A549 (cell line): ENCODE results near the gene STIM1. TPM values are rescaled to one million over a fixed set of nuclear protein-coding genes. Genes with fewer than 3 reads are reported as not detected.

ENCODE experiments used
- ATAC-seq, 2 experiments: fragments of 200-7000 bp in 1 of 2; fragments of >200 bp in 1 of 2; cut with Nextera tagmentation in 1 of 2; cut with Tn5 transposase in 1 of 2; 3 replicates each; pipeline versions ENCODE4 v1.8.0 to v1.9.1; 2018 to 2020; ENCODE audit warnings: mild to moderate bottlenecking in 1 of 2, moderate library complexity in 1 of 2
- CTCF ChIA-PET: fragments of 300-600 bp; sonication (Branson Sonifier 250); formaldehyde crosslinking; extraction: SDS; loops from one replicate; lab custom pipeline; 2021; ENCODE audit warnings: antibody characterized with exemption, inconsistent platforms; lab: Yijun Ruan, JAX
- POLR2A ChIA-PET: fragments of 350-600 bp; formaldehyde crosslinking; extraction: SDS; loops from one replicate; lab custom pipeline; 2021; ENCODE audit warnings: antibody characterized with exemption, inconsistent platforms; lab: Yijun Ruan, JAX
- DNase-seq, 2 experiments: peaks; one replicate each; pipeline versions ENCODE4 v3.0.0 to v3.0.0-alpha.2; 2011 to 2016; ENCODE audit warnings: low read depth in 1 of 2, low spot score in 1 of 2
- FAIRE-seq: peaks from 2 replicates; lab custom pipeline; 2011; peaks lifted over from hg19 to GRCh38; lab: Jason Lieb, UNC
- H3K27ac ChIP-seq, 2 experiments: fragments of >200 bp; sonication (Bioruptor Twin); formaldehyde crosslinking; 3 replicates each; pipeline ENCODE4 v1.5.1; 2016 to 2017
- H3K4me1 ChIP-seq: fragments of >200 bp; sonication (Bioruptor Twin); formaldehyde crosslinking; 3 replicates; pipeline ENCODE4 v1.6.1; 2016
- H3K4me2 ChIP-seq: fragments of >200 bp; sonication (Bioruptor Twin); formaldehyde crosslinking; 3 replicates; pipeline ENCODE4 v1.6.1; 2016
- H3K4me3 ChIP-seq: fragments of >200 bp; sonication (Bioruptor Twin); formaldehyde crosslinking; 3 replicates; pipeline ENCODE4 v1.5.1; 2016
- H3K9me3 ChIP-seq: fragments of >200 bp; sonication (Bioruptor Twin); formaldehyde crosslinking; 3 replicates; pipeline ENCODE4 v1.6.1; 2016
- BHLHE40 ChIP-seq: IDR thresholded peaks from 2 replicates; pipeline ENCODE4 v1.6.1; 2012; ENCODE audit warnings: low read depth, low read length, inconsistent platforms
- CBX8 ChIP-seq: fragments of 200-600 bp; sonication (generic); IDR thresholded peaks from 2 replicates; pipeline ENCODE4 v1.6.1; 2016
- CEBPB ChIP-seq, 2 experiments: fragments of >200 bp in 1 of 2; sonication (Bioruptor Twin) in 1 of 2; formaldehyde crosslinking in 1 of 2; IDR thresholded peaks; 2 replicates each; pipeline ENCODE4 v1.6.1; 2012 to 2016
- CHD4 ChIP-seq: fragments of 200-600 bp; sonication (generic); IDR thresholded peaks from 2 replicates; pipeline ENCODE4 v1.6.1; 2016; ENCODE audit warnings: antibody characterized with exemption, mild to moderate bottlenecking, borderline replicate concordance
- CTCF ChIP-seq: fragments of >200 bp; sonication (Bioruptor Twin); formaldehyde crosslinking; IDR thresholded peaks from 3 replicates; pipeline ENCODE4 v1.5.1; 2016
- EHF ChIP-seq: fragments of 250-450 bp; sonication (Bioruptor Pico); IDR thresholded peaks from 2 replicates; pipeline ENCODE4 v1.5.0; 2020; ENCODE audit warnings: mild to moderate bottlenecking
- ELK1 ChIP-seq: fragments of 150-350 bp; IDR thresholded peaks from 2 replicates; pipeline ENCODE4 v1.6.1; 2014; ENCODE audit warnings: low read depth, mild to moderate bottlenecking, low read length
- FOSL2 ChIP-seq, 2 experiments: fragments of 450-650 bp in 1 of 2; fragments of >200 bp in 1 of 2; sonication (Bioruptor Twin) in 1 of 2; formaldehyde crosslinking; IDR thresholded peaks; 2 replicates each; pipeline versions ENCODE4 v1.5.0 to v1.6.1; 2016 to 2020; ENCODE audit warnings: mild to moderate bottlenecking in 1 of 2, moderate library complexity in 1 of 2
- HDAC2 ChIP-seq: fragments of 200-600 bp; sonication (generic); IDR thresholded peaks from 2 replicates; pipeline ENCODE4 v1.6.1; 2016
- HEYL ChIP-seq: fragments of 250-450 bp; sonication (Bioruptor Pico); IDR thresholded peaks from 2 replicates; pipeline ENCODE4 v1.8.0; 2021; ENCODE audit warnings: mild to moderate bottlenecking, moderate library complexity
- HOXA7 ChIP-seq: fragments of 250-450 bp; sonication (Bioruptor Pico); IDR thresholded peaks from 2 replicates; pipeline ENCODE4 v1.5.0; 2020; ENCODE audit warnings: mild to moderate bottlenecking, moderate library complexity
- HOXB5 ChIP-seq: fragments of 250-450 bp; sonication (Bioruptor Pico); IDR thresholded peaks from 2 replicates; pipeline ENCODE4 v1.5.0; 2020; ENCODE audit warnings: mild to moderate bottlenecking, moderate library complexity
- KDM1A ChIP-seq: fragments of 200-600 bp; sonication (generic); IDR thresholded peaks from 2 replicates; pipeline ENCODE4 v1.6.1; 2016; ENCODE audit warnings: low read depth, mild to moderate bottlenecking
- MAFK ChIP-seq: fragments of 450-650 bp; IDR thresholded peaks from 2 replicates; pipeline ENCODE4 v1.6.1; 2014; ENCODE audit not compliant: partially characterized antibody
- MAZ ChIP-seq: fragments of 150-350 bp; IDR thresholded peaks from 2 replicates; pipeline ENCODE4 v1.6.1; 2014; ENCODE audit warnings: antibody characterized with exemption, low read depth, low read length, borderline replicate concordance
- MYC ChIP-seq: IDR thresholded peaks from 2 replicates; pipeline ENCODE4 v1.6.1; 2012; ENCODE audit warnings: mild to moderate bottlenecking, inconsistent platforms, low read length, improper control_type of control experiment, borderline replicate concordance
- NFE2L2 ChIP-seq: fragments of 150-350 bp; conservative IDR thresholded peaks from 2 replicates; pipeline ENCODE4 v1.6.1; 2014; ENCODE audit warnings: low read length
- PHF8 ChIP-seq: fragments of 200-600 bp; sonication (generic); IDR thresholded peaks from 2 replicates; pipeline ENCODE4 v1.6.1; 2016; ENCODE audit warnings: low read depth, mild to moderate bottlenecking, antibody characterized with exemption, moderate library complexity, borderline replicate concordance
- POLR2AphosphoS2 ChIP-seq: conservative IDR thresholded peaks from 2 replicates; pipeline ENCODE4 v1.6.1; 2012; ENCODE audit warnings: low read length, improper control_type of control experiment, inconsistent platforms
- RNF2 ChIP-seq: fragments of 200-600 bp; sonication (generic); IDR thresholded peaks from 2 replicates; pipeline ENCODE4 v1.6.1; 2016; ENCODE audit warnings: low read depth, mild to moderate bottlenecking, antibody characterized with exemption, moderate library complexity, borderline replicate concordance
- SREBF2 ChIP-seq: fragments of 450-650 bp; IDR thresholded peaks from 2 replicates; pipeline ENCODE4 v1.6.1; 2014; ENCODE audit warnings: mild to moderate bottlenecking, moderate library complexity
- USF2 ChIP-seq: fragments of 450-650 bp; IDR thresholded peaks from 2 replicates; pipeline ENCODE4 v1.6.1; 2014; ENCODE audit warnings: antibody characterized with exemption
- ZFP36 ChIP-seq: fragments of 450-650 bp; IDR thresholded peaks from 2 replicates; pipeline ENCODE4 v1.6.1; 2014; ENCODE audit warnings: borderline replicate concordance; ENCODE audit not compliant: partially characterized antibody
- ZNF302 ChIP-seq: fragments of 250-450 bp; sonication (Bioruptor Pico); IDR thresholded peaks from 2 replicates; pipeline ENCODE4 v1.9.0; 2021; ENCODE audit warnings: inconsistent platforms, mild to moderate bottlenecking, moderate library complexity
- ZSCAN20 ChIP-seq: fragments of 250-450 bp; sonication (Bioruptor Pico); IDR thresholded peaks from 2 replicates; pipeline ENCODE4 v1.8.0; 2022; ENCODE audit warnings: mild to moderate bottlenecking, moderate library complexity
- WGBS: methylation state at CpG from one replicate; pipeline ENCODE4 v1.1.6; 2017; ENCODE audit errors: missing lambda C conversion rate; 5-methylcytosine and 5-hydroxymethylcytosine counted together
- polyA plus RNA-seq, 4 experiments: library from polyadenylated mRNA; depleted of rRNA in 3 of 4; stranded (reverse); fragments of >200 nt; fragmentation: RNase III in 1 of 4; extraction: RNeasy Plus Mini Kit Qiagen cat#74134 plus additional on column Dnase treatment in 1 of 4; gene quantifications; 2 replicates in 3 of 4; 3 replicates in 1 of 4; pipeline ENCODE4 v1.2.3, GENCODE V29; 2011 to 2017
- TF ChIP-seq, protein P1 (sequence below): fragments of >200 bp; sonication (Bioruptor Twin); formaldehyde crosslinking; IDR thresholded peaks from 3 replicates; pipeline ENCODE4 v1.6.1; 2016

Gene STIM1
- polyA plus RNA-seq, 2 of the 4 experiments (the other 2 are of a cell fraction), result 35.2 to 38.7 TPM

DNA sequence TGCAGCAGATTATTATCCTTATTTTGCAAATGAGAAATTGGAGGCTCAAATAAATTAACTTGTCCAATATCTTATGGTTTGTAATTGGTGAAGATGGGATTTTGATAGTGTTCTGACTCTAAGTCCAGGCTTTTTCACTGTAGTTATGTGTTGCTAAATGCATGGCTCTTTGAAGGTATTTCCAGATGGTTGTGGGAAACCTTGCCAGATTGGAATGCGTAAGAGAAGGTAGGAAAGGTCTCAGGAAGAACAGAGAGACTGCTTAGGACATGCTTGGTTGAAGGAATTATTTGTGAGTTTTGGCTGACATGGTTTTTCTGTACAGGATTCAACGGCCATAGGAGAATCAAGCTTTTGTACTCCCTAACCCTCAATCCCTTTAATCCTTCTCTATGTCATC lies 108.6 kb downstream of the STIM1 start:
- peaks cover 31% of the 10 kb centered on the region for H3K4me1 ChIP-seq
- no peaks in the 10 kb centered on the region for H3K9me3 ChIP-seq
- H3K4me2 ChIP-seq, result no peak overlapping the region
- ChIA-PET CTCF (no interaction called here), POLR2A (no interaction called here)
- ATAC-seq (no peak), DNase-seq (no peak), FAIRE-seq (no peak)
- WGBS, result 83% methylated on average over 2 of the region's 2 CpGs
- H3K27ac ChIP-seq, result no peak overlapping the region
- H3K4me3 ChIP-seq, result no peak overlapping the region
- TF ChIP-seq ZNF302 (no peak), CBX8 (no peak), RNF2 (no peak), FOSL2 (IDR thresholded peaks at IDR 0.05) (no peak), FOSL2 (CRISPR knock-in tag; IDR thresholded peaks at IDR 0.05) (no peak), HOXB5 (CRISPR knock-in tag) (no peak), CHD4 (no peak), BHLHE40 (no peak), NFE2L2 (no peak), HDAC2 (no peak), MYC (no peak)

- ATAC-seq, result no peak
- peaks cover 21% of the 10 kb centered on the region for H3K4me1 ChIP-seq
- no peak overlapping the region for H3K4me3 ChIP-seq
- H3K4me2 ChIP-seq, result no peak overlapping the region
- TF ChIP-seq USF2 (no peak), CEBPB (IDR thresholded peaks at IDR 0.05) (no peak), RNF2 (no peak), KDM1A (no peak), FOSL2 (IDR thresholded peaks at IDR 0.05) (no peak), FOSL2 (CRISPR knock-in tag; IDR thresholded peaks at IDR 0.05) (no peak), PHF8 (no peak), MAFK (no peak), ZSCAN20 (CRISPR knock-in tag) (no peak), SREBF2 (no peak), ELK1 (no peak), HOXA7 (no peak), CTCF (no peak), EHF (CRISPR knock-in tag) (no peak), HEYL (CRISPR knock-in tag) (no peak), MAZ (no peak), ZFP36 (no peak), POLR2AphosphoS2 (no peak)
- TF ChIP-seq, protein P1, sequence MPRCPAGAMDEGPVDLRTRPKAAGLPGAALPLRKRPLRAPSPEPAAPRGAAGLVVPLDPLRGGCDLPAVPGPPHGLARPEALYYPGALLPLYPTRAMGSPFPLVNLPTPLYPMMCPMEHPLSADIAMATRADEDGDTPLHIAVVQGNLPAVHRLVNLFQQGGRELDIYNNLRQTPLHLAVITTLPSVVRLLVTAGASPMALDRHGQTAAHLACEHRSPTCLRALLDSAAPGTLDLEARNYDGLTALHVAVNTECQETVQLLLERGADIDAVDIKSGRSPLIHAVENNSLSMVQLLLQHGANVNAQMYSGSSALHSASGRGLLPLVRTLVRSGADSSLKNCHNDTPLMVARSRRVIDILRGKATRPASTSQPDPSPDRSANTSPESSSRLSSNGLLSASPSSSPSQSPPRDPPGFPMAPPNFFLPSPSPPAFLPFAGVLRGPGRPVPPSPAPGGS, result no peak
- TF ChIP-seq, all 56 proteins: peak for 0
- 91% methylated on average over 1 of the region's 1 CpG for WGBS
- no peak overlapping the region for H3K27ac ChIP-seq
- FAIRE-seq (no peak), DNase-seq (no peak)
- POLR2A ChIA-PET, result no interaction called here
- no peaks in the 10 kb centered on the region for H3K9me3 ChIP-seq
- CTCF ChIA-PET, result interaction anchor here (2.0 to 5.0 kb wide), 2 partner anchors 110 to 116 kb away, joined by 8 to 29 read pairs; partner anchors contain the start of gene STIM1
These were observed 109.6 kb downstream of the STIM1 start for GRCh38 chr11:3964935-3965604.
